Forelimb muscle (tissue), 1 donor: ENCODE data around the gene KLHL3. TPM values are rescaled to one million over a fixed set of nuclear protein-coding genes. Genes with fewer than 3 reads are reported as not detected.
"Not testable (repeated sequence)": the region's sequence is repeated elsewhere in the genome, so short reads cannot be mapped to it uniquely, and the experiment has no call there.

Experiments
- DNase-seq: peaks from one replicate; pipeline ENCODE4 v3.0.0-alpha.2; 2013; ENCODE audit warnings: low read depth
- polyA plus RNA-seq: library from polyadenylated mRNA; unstranded; fragments of 120-200 nt; gene quantifications from one replicate; pipeline ENCODE4 v1.2.1, GENCODE V29; 2013; ENCODE audit not compliant: insufficient read length

The KLHL3 gene
- polyA plus RNA-seq, 1 donor: 4.4 TPM

- no peak for DNase-seq
Measured at GRCh38 chr5:137667341-137667740, 68.5 kb downstream of the KLHL3 start.

DNA sequence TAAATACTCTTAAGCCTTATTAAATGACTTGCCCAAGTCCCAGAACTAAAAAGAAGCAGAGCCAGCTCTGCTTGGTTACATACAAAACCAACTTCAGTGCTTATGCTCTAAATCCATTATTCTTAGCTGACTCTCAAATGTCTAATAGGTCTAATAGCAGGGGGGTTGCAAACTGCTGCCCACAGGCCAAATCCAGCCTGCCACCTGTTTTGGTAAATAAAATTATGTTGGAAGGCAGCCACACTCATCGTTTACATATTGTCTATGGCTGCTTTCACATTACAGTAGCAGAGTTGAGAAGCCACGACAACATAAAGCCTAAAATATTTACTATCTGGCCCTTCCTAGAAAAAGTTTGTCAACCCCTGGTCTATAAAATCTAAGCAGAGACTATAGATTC lies 69.0 kb downstream of the KLHL3 start:
- DNase-seq: no peak

DNA sequence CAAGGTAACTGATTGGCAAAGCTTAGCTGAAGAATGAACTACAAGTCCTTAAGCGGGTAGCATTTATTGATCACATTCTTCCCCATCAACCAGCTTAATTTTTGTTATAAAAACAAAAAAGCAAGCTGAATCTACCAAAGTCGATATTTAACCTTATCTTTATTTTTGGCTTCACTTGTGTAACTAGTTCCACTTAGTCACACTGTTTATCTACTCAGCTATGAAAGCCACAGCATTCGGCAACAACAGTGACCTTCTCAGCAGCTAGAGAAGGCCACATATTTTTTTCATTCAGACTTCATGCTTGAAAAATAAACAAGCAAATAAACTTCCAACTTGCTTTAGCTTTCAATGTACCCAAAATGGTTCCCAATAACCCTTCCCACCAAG lies 69.4 kb downstream of the KLHL3 start:
- no peak for DNase-seq

- DNase-seq: no peak
Measured at GRCh38 chr5:137665678-137666460, 70.0 kb downstream of the KLHL3 start.

DNA sequence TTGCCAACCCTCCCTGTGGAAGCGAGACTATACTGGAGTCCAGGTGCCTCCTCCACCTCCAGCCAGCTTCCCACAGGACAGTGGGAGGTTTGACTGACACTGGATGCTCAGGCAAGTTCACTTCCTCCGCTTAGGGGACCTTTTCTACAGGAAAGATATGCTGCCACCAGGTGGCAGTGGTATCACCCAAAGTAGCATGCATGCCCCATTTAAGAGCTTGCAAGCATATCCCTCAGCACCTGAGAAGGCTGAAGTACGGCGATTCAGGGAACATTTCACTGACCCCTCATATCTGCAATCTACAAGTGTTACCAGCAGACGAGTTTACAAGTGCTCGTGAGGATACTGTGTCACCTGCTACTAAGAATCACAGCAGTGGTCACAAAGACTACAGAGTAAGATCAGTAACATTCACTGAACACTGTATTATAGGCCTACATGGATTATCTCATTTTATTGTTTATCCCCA lies 75.5 kb downstream of the KLHL3 start:
- DNase-seq: peak; percentile 51

DNA sequence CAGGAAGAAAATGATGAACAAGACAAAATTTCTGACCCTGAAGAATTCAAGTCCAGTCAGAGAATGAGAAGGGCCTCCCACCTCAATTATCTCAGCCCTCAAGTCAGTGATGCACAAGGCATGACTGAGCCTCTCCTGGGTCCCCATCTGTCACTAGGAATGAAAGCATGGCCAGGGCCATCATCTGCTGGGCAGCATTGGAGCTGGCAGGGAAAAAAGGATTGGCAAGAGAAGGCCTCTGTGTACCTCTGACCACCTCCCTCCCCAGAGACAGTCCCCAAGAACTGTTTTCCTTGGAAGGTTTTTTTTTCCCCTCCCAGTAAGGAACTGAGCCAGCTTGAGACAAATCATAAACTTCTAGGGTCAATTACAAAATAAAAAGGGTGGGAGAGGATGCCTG lies 76.7 kb downstream of the KLHL3 start:
- no peak for DNase-seq

DNA sequence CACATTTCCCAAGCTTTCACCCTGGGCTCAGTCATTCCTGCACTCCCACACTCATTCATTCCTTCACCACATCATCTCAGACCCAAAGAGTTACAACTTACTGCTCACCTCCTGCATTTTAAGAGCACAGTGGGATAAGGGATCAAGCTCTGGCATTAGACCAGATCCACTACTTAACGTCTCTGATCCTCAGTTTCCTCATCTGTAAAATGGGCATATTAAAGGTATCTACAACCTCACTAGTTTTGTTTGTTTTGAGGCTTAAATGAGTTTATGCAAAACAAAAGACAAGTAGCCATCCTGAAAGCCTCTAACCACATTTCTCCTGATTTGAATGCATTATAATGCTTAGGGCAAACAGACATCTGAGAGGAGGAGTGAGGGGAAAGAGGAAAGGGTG lies 77.6 kb downstream of the KLHL3 start:
- DNase-seq: no peak

GRCh38 chr5:137657073-137657472 lies 78.8 kb downstream of the KLHL3 start:
- no peak for DNase-seq

DNA sequence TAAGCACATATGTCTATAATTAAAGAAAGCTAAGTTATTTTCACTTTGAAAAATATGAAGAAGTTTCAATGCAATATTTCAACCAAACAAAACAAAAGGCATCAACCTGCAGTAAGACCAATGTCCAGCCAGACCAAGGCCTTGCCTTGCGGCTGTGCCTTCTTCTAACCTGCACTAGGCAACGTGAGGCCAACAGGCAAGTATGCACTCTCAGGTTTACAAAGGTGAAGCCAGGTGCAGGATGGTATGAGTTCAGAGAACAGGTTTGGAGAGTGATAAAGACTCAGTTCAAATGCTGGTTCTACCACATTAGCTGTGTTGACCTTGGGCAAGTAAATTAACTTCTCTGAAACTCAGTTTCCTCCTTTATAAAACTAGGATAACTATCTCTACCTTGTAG lies 79.3 kb downstream of the KLHL3 start:
- DNase-seq: no peak

DNA sequence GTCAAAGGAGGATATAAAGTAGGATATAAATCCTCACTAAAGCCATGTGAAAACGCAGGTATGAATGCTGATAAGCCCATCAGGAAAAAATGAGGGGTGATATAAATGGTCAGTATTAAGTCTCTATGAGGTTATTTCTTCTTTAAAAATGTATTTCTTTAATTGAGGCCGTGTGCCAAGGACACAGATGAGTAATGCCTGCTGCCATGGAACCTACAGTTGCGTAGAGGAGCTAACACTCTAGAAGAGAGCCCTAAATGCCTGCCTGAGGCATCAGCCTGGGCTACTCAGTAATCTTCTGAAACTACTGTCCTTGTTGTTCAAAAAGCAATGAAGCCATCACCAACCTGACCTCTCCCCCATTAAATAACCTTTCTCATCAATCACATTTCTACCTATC lies 84.9 kb downstream of the KLHL3 start:
- DNase-seq: no peak

- DNase-seq: no peak
Measured at GRCh38 chr5:137649228-137649935, 86.5 kb downstream of the KLHL3 start.

DNA sequence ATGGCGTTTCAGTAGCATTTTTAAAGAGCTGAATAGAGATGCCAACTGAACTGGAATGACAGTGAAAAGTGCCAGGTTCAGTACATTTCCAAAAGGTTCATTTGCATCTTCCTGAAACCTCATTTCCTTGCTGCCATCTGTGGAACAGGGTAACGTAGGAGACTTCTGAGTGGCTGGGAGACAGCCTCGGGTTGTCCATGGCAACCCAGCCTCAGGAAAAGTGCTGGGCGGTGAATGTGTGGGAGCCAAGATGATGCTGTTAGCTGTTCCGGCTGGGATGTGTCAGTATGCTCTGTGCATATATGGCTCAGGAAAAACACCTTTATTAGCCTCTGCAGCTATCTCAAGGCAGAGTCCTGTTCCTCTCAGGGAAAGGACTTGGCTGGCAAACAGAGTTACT lies 87.5 kb downstream of the KLHL3 start:
- DNase-seq: no peak

DNA sequence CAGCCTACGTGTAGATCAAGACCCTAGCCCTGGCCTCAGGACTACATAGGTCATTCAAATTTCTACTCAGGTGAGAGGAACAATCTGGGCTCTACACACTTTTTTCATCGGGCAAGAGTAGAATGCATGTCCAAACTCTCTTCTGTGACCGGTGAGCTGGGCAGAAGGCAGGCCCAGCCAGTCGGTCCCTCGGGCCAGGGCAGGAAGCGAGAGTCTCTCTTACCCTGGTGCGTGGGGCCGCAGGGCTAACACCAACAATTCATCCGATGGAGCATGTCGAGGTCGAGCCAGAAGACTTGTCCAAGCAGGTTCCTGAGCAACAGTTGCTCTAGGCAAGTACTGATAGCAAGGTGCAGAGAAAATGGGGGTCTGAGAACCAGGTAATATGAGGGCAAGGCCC lies 88.5 kb downstream of the KLHL3 start:
- DNase-seq: no peak

DNA sequence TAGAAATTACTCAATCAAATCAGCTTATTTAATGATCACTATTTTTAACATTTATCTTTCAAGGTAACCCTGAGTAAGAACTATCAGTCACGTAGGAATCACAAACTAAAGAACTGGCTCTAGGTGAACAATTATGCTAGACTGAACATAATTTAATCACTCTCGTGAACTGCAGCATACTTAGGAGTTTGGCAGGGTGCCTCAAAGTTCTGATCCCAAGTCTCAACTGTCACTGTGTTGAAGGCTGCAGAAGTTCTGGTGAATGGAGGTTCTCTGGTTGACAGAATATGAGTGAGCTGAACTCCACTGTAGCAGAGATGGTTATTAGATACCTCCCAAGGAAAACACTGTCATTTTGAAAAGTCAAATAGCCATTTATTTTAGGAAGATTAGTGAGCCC lies 89.1 kb downstream of the KLHL3 start:
- no peak for DNase-seq

GRCh38 chr5:137643081-137643480 lies 92.8 kb downstream of the KLHL3 start:
- not testable (repeated sequence) for DNase-seq

DNA sequence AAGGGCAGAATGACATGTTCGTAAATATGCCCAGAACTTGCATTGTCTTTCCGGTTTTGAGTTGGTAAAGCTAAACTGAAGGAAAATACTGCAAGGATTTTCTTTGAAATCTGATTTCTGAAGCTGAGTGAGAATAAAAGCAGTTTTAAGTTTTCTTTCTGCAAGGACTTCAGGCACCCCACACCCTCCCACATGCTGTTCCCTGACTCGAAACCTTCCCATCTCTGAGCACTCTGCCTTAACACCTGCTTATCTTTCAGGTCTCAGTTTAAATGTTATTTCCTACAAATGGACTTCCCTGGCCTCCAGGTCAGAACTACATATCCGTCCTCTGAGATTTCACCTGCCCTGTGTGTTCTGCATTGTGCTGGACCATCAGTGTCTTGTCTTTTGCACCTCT lies 93.8 kb downstream of the KLHL3 start:
- DNase-seq: no peak

DNA sequence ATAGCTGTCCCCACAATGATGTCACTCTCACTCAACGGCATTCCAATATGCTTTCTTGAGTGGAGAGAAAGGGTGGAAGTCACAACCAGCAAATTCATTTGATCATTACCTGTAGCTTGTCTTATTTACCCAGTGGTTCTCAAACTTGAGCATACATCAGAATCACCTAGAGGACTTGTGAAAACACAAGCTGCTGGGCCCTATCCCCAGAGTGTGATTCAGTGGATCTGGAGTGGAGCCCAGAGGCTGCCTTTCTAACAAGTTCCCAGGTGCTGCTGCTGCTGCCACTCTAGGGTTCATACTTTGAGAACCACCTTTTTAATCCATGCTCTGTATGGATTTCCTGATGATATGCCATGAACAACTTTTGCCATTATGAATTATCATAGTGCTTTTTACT lies 94.7 kb downstream of the KLHL3 start:
- no peak for DNase-seq

- DNase-seq: no peak
Measured at GRCh38 chr5:137639645-137640044, 96.2 kb downstream of the KLHL3 start.

- DNase-seq: no peak
Measured at GRCh38 chr5:137638841-137639240, 97.0 kb downstream of the KLHL3 start.

DNA sequence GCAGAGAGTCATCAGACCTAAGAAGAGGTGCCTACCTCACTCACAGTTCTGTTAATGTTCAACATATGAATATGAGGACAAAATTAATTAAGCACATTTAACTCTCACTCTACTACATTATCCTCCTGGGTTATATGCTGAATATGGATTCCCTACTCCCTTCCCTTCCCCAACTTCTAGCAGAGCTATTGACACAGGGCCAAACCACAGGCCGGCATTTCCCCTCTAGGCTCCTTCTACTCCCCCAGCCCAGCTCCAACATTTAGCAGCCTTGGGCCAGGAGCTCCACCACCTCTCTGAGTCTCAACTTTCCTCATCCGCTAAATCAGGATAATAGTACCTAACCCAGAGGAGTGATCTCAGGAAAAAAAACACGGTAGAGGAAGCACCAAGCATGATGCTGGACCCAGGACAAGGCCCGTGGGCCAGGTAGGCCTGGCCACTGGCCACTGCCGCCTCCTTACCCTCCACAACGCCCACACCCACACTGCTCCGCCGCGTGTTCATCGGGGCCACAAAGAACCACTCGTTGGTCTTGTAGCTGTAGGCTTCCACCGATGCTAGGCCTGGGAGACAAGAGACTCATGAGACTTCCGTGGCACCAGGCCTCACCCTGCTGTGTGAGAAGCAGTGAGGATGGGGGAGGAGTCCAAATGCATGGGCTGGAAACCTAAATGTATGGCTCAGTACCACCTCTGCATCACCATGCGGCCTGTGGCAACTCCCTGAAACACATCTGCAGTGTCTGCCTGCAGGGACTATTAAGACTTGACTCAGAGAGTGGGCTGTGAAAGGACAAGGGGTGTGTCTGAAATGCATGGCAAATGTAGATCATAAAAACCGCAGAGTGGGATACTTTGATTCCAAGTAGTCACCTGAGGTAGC lies 98.8 kb downstream of the KLHL3 start:
- no peak for DNase-seq

DNA sequence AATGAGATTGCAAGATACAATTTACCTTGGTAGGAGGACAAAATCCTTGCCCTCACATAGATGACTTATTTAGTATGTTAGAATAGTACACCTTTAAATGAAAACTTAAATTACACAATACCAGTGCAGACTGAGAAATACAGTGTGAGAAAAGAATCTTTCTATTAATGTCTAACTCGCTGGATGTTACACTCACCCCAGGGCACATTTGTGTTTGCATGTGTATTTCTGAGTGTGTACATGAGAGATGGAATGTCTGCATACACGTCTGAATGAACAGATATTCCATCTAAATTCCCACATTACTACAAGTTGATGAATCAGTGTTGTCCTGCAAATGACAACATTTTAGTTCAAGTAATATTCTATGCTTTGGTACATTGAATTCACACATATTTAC lies 99.8 kb downstream of the KLHL3 start:
- no peak for DNase-seq

DNA sequence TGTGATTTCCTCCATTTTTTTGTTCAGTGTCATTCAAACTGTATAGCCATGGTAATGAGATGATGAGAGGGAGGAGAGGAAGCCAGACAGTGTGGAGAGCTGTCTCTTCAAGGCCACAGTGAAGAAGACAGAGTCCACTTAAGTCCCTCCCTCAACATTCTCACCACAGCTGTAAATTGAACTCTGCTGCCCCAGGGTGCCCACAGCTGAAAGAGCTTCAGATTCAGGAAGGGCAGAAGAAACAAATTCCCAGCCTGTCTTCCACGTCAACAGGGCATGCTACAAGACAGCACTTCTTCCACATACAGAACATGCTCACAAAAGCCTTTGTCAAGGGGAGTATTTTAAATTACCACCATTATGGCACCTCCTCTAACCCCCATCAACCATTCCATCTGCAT lies 100.4 kb downstream of the KLHL3 start:
- DNase-seq: no peak
